Esophagus muscularis mucosa (tissue), 3 donors: ENCODE data around the gene ADSS1.

Experiments used
- CTCF ChIP-seq, 3 experiments: fragments of 200-600 bp in 2 of 3; fragments of 450-650 bp in 1 of 3; sonication (generic) in 2 of 3; IDR thresholded peaks; one replicate each; pipeline ENCODE4 v1.5.1; 2017 to 2019; ENCODE audit warnings: antibody characterized with exemption in 3 of 3, mild to moderate bottlenecking in 2 of 3, moderate library complexity in 1 of 3
- POLR2A ChIP-seq: fragments of 450-650 bp; IDR thresholded peaks from one replicate; pipeline ENCODE4 v1.6.1; 2017; ENCODE audit warnings: antibody characterized with exemption, moderate library complexity, mild to moderate bottlenecking, low read depth
- POLR2AphosphoS5 ChIP-seq, 2 donors: sonication (generic); formaldehyde crosslinking; IDR thresholded peaks; one replicate each; pipeline ENCODE4 v1.6.1; 2017; ENCODE audit warnings: antibody characterized with exemption in 2 of 2

- no peak for TF ChIP-seq CTCF (IDR thresholded peaks at IDR 0.05)
- TF ChIP-seq POLR2AphosphoS5 (IDR thresholded peaks at IDR 0.05) = no peak
- TF ChIP-seq POLR2A = no peak
These were observed 18.5 kb upstream of the ADSS1 start for GRCh38 chr14:104705340-104706047.
